Vagina (tissue), 2 donors: ENCODE results near the gene ERP29. TPM values are rescaled to one million over a fixed set of nuclear protein-coding genes. Genes with fewer than 3 reads are reported as not detected.

Experiments
- DNase-seq, 2 donors: peaks; one replicate each; pipeline ENCODE4 v3.0.0-alpha.2; 2017; ENCODE audit errors: extremely low spot score in 2 of 2
- H3K27ac ChIP-seq: fragments of 200-600 bp; sonication (generic); one replicate; pipeline ENCODE4 v1.5.1; 2019
- H3K27me3 ChIP-seq: fragments of 200-600 bp; sonication (generic); one replicate; pipeline ENCODE4 v1.5.1; 2019
- H3K36me3 ChIP-seq, 2 donors: fragments of 200-600 bp; sonication (generic); one replicate each; pipeline ENCODE4 v1.5.1; 2017 to 2019
- H3K4me1 ChIP-seq: fragments of 200-600 bp; sonication (generic); one replicate; pipeline ENCODE4 v1.5.1; 2019
- H3K4me3 ChIP-seq, 2 donors: fragments of 200-600 bp; sonication (generic); 1 replicate in 1 of 2; 2 replicates in 1 of 2; pipeline ENCODE4 v1.5.1; 2016 to 2019
- H3K9me3 ChIP-seq: fragments of 200-600 bp; sonication (generic); one replicate; pipeline ENCODE4 v1.5.1; 2019
- POLR2A ChIP-seq, 2 donors: fragments of 450-650 bp; IDR thresholded peaks; one replicate each; pipeline ENCODE4 v1.6.1; 2017; ENCODE audit warnings: antibody characterized with exemption in 2 of 2, mild to moderate bottlenecking in 2 of 2, moderate library complexity in 2 of 2
- POLR2AphosphoS5 ChIP-seq, 2 donors: sonication (generic); formaldehyde crosslinking; IDR thresholded peaks; one replicate each; pipeline ENCODE4 v1.9.0; 2017; ENCODE audit warnings: antibody characterized with exemption in 2 of 2, mild to moderate bottlenecking in 2 of 2, low read depth in 1 of 2; ENCODE audit not compliant: insufficient read depth in 1 of 2
- intact Hi-C: fragments of 100-400 bp; cut with DNase I; formaldehyde crosslinking; loops from one replicate; pipeline ENCODE4 v1.15.1; 2023
- total RNA-seq: library from RNA; depleted of rRNA; stranded (reverse); fragments of >200 nt; gene quantifications from one replicate; pipeline ENCODE4 v1.2.3, GENCODE V29; 2016
- TF ChIP-seq, protein P1 (sequence below), 3 experiments: fragments of 450-650 bp in 2 of 3; fragments of 200-600 bp in 1 of 3; sonication (generic) in 1 of 3; IDR thresholded peaks; one replicate each; pipeline ENCODE4 v1.5.1; 2017 to 2019; ENCODE audit warnings: antibody characterized with exemption in 3 of 3, mild to moderate bottlenecking in 2 of 3, moderate library complexity in 2 of 3

Gene ERP29
- total RNA-seq, 1 donor from 2014 or later = 26.5 TPM

GRCh38 chr12:111976860-111977259, 36.4 kb upstream of the ERP29 start:
- intact Hi-C loops = no loop called here
- TF ChIP-seq, protein P1, sequence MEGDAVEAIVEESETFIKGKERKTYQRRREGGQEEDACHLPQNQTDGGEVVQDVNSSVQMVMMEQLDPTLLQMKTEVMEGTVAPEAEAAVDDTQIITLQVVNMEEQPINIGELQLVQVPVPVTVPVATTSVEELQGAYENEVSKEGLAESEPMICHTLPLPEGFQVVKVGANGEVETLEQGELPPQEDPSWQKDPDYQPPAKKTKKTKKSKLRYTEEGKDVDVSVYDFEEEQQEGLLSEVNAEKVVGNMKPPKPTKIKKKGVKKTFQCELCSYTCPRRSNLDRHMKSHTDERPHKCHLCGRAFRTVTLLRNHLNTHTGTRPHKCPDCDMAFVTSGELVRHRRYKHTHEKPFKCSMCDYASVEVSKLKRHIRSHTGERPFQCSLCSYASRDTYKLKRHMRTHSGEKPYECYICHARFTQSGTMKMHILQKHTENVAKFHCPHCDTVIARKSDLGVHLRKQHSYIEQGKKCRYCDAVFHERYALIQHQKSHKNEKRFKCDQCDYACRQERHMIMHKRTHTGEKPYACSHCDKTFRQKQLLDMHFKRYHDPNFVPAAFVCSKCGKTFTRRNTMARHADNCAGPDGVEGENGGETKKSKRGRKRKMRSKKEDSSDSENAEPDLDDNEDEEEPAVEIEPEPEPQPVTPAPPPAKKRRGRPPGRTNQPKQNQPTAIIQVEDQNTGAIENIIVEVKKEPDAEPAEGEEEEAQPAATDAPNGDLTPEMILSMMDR (IDR thresholded peaks at IDR 0.05) = no peak
- TF ChIP-seq POLR2A (IDR thresholded peaks at IDR 0.05) (no peak), POLR2AphosphoS5 (IDR thresholded peaks at IDR 0.05; ENCODE audit: insufficient read depth in 1 of 2, low read depth in 1 of 2) (no peak)
- DNase-seq = no peak
- H3K9me3 ChIP-seq = no peaks in the 10 kb centered on the region
- no peak overlapping the region for H3K27ac ChIP-seq
- H3K4me1 ChIP-seq = no peaks in the 10 kb centered on the region
- H3K36me3 ChIP-seq = no peaks in the 10 kb centered on the region
- no peak overlapping the region for H3K4me3 ChIP-seq
- no peaks in the 10 kb centered on the region for H3K27me3 ChIP-seq

- H3K36me3 ChIP-seq = no peaks in the 10 kb centered on the region
- TF ChIP-seq, protein P1 (IDR thresholded peaks at IDR 0.05) = no peak
- no peak for TF ChIP-seq POLR2AphosphoS5 (IDR thresholded peaks at IDR 0.05; ENCODE audit: insufficient read depth in 1 of 2, low read depth in 1 of 2)
- no peak for TF ChIP-seq POLR2A (IDR thresholded peaks at IDR 0.05)
- intact Hi-C loops = no loop called here
- H3K27ac ChIP-seq = no peak overlapping the region
- H3K9me3 ChIP-seq = no peaks in the 10 kb centered on the region
- no peak for DNase-seq
- H3K4me3 ChIP-seq = no peak overlapping the region
- H3K4me1 ChIP-seq = no peaks in the 10 kb centered on the region
- H3K27me3 ChIP-seq = no peaks in the 10 kb centered on the region
Observed at GRCh38 chr12:111978545-111978944, 34.7 kb upstream of the ERP29 start.

DNA sequence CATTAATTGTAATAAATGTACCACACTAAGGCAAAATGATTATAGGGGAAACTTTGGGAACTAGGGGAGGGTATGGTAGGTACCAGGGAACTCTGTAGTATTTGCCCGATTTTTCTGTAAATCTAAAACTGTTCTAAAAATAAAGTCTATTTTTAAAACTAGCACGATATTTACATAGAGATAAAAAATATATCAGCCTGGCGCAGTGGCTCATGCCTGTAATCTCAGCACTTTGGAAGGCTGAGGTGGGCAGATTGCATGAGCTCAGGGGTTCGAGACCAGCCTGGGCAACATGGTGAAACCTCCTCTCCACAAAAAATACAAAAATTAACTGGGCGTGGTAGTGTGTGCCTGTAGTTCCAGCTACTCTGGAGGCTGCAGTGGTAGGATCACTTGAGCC, 32.6 kb upstream of the ERP29 start:
- no peak for DNase-seq
- intact Hi-C loops = no loop called here
- TF ChIP-seq POLR2AphosphoS5 (IDR thresholded peaks at IDR 0.05; ENCODE audit: insufficient read depth in 1 of 2, low read depth in 1 of 2) (no peak), POLR2A (IDR thresholded peaks at IDR 0.05) (no peak)
- TF ChIP-seq, protein P1 (IDR thresholded peaks at IDR 0.05) = no peak
- no peaks in the 10 kb centered on the region for H3K36me3 ChIP-seq
- H3K27ac ChIP-seq = no peak overlapping the region
- H3K9me3 ChIP-seq = no peaks in the 10 kb centered on the region
- no peaks in the 10 kb centered on the region for H3K27me3 ChIP-seq
- no peaks in the 10 kb centered on the region for H3K4me1 ChIP-seq
- no peak overlapping the region for H3K4me3 ChIP-seq

- TF ChIP-seq POLR2AphosphoS5 (IDR thresholded peaks at IDR 0.05; ENCODE audit: insufficient read depth in 1 of 2, low read depth in 1 of 2) = no peak
- TF ChIP-seq POLR2A (IDR thresholded peaks at IDR 0.05) = no peak
- TF ChIP-seq, protein P1 (IDR thresholded peaks at IDR 0.05) = no peak
- H3K4me1 ChIP-seq = no peaks in the 10 kb centered on the region
- H3K36me3 ChIP-seq = no peaks in the 10 kb centered on the region
- no peak for DNase-seq
- no peak overlapping the region for H3K27ac ChIP-seq
- H3K4me3 ChIP-seq = no peak overlapping the region
- intact Hi-C loops = no loop called here
- H3K9me3 ChIP-seq = no peaks in the 10 kb centered on the region
- H3K27me3 ChIP-seq = no peaks in the 10 kb centered on the region
Observed at GRCh38 chr12:111981987-111982386, 31.2 kb upstream of the ERP29 start.

- intact Hi-C loops = no loop called here
- TF ChIP-seq POLR2A (IDR thresholded peaks at IDR 0.05) (no peak), POLR2AphosphoS5 (IDR thresholded peaks at IDR 0.05; ENCODE audit: insufficient read depth in 1 of 2, low read depth in 1 of 2) (no peak)
- TF ChIP-seq, protein P1 (IDR thresholded peaks at IDR 0.05) = no peak
- Histone ChIP-seq H3K4me3 (no peak overlapping the region), H3K36me3 (no peaks in the 10 kb centered on the region), H3K27me3 (no peaks in the 10 kb centered on the region), H3K27ac (no peak overlapping the region), H3K4me1 (no peaks in the 10 kb centered on the region), H3K9me3 (no peaks in the 10 kb centered on the region)
- no peak for DNase-seq
Observed at GRCh38 chr12:111984820-111985219, 28.4 kb upstream of the ERP29 start.
